Stimulated activated CD4-positive, alpha-beta T cell treated with anti-CD3 and anti-CD28 coated beads, Interleukin-15, amount 100 ng/mL, for 48 hours (primary cell): ENCODE data around the gene ZNF443.
"Not testable (repeated sequence)": the region's sequence is repeated elsewhere in the genome, so short reads cannot be mapped to it uniquely, and the experiment has no call there.

Source experiments
- DNase-seq, 2 donors: peaks; one replicate each; pipeline ENCODE4 v3.0.0-alpha.2; 2020; ENCODE audit warnings: low read depth in 2 of 2

The ZNF443 gene

DNA sequence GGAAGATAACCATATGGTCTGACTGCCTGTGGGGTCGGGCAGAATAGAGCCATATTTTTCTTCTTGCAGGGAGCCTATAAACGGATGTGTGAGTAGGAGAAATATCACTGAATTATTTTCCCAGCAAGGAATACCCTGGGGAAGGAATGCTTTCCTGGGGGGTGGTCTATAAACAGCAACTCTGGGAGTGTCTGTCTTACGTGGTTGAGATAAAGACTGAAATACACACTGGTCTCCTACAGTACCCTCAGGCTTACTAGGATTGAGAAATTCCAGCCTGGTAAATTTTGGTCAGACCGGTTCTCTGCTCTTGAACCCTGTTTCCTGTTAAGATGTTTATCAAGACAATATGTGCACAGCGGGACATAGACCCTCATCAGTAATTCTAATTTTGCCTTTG, 23.5 kb downstream of the ZNF443 start:
- not testable (repeated sequence) for DNase-seq

DNA sequence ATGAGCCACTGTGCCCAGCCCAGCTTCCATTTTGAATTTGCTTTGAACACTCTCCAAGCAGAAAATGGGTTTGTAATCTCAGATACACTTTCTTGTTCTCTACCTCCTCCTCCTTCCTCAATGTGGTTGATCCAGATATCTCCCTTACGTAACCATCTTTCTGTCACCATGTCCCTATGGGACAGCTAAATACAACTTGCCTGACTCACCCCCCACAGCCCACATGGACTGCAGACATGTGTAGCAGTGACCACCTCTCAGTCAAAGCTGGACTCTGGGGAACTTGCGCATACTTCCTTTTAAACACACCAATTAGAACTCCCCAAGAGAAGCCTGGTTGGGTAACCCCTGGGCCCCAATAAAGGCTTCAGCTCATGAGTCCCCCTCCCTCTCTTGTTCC, 28.9 kb downstream of the ZNF443 start:
- DNase-seq, result no peak

DNA sequence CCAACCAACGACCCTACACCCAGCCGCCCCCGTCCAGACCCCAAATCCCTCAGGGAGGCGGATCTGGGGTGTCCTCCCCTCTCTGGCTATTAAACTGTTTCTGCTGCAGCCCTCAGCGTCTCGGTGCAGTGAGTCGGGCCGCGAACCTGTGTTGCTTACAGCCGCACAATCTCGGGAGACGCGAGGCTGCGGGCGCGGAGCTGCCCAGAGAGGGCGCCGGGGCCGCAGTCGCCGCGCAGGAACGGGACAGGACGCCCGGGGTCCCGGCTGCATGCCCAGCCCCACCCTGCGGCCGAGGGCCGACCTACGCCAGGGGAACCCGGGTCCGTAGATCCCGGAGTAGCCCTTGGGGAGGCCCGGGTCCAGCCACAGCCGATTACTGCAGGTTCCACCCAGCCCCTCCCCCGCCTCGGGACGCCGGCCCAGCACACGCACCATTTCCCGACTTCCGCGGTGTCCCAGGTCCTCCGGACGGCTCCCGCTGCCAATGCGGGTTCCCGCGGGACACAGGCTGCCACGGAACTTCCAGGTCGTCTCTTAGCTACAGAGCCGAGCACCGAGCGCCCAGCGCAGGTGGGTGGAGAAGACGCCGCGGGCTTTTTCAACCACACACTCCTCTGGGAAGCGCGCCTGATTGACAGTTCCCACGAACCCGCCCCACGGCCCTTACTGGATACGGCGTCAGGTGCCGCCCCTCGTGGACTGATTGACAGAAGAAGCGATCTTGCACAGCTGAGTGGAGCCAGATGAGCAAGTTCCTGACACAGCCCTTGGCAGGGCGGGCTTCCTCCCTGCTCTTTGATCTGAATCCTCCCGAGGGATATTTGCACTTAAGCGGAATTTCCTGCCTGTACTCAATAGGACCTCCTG, 40.0 kb downstream of the ZNF443 start, which contains the start of gene ZNF799:
ZNF799 (minus strand) TSS at position 639 of the 870 bp plus-strand sequence; CDS start at position 438, 201 bp downstream.
- DNase-seq, result peak; percentile 82 to 83

DNA sequence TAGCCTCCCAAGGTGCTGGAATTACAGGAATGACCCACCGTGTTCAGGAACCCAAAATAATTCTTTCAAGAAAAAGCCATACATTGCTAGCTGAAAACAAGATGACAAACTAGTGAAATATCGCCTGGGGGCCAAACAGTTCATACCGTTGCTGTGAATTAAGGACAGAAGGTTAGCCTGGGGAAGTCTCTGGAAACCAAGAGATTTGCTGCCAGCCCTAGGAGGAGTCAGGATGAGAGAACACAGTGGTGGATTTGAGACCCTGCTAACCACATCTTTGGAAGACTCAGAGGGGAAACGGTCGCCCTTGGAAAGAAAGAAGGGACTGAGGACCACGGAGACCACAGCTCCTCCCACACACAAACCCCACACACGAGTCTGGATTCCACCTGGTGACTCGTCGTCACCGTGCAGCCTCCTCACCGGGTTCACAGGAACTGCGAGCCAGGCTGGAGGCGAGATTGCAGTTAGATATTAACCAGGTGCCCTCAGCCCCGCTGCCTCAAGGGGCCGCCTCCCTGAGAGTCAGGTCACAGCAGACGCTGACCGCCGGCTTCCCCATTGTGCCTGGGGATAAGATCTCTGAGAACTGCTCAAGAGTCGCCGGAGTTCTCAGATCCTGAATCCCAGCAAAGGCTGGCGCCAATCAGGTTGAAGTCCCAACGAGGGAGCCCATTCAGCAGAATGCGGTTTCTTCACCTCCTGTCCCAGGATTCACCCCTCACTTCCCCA, 40.8 kb downstream of the ZNF443 start:
- peak in 1 of 2 donors; percentile 35 for DNase-seq

DNA sequence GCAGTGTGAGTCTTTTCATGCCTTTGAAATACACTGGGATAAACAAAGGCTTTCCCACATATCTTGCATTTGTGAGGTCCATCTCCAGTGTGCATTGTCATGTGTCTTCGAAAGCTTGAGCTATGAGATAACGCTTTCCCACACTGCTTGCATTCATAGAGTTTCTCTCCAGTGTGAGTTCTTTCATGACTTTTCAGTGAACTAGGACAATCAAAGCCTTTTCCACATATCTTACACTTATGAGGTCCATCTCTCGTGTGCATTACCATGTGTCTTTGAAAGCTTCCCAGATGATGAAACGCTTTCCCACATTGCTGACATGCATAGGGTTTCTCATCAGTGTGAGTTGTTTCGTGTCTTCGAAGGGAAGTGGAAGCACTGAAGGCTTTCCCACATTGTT, 49.7 kb downstream of the ZNF443 start:
- DNase-seq, result not testable (repeated sequence)

DNA sequence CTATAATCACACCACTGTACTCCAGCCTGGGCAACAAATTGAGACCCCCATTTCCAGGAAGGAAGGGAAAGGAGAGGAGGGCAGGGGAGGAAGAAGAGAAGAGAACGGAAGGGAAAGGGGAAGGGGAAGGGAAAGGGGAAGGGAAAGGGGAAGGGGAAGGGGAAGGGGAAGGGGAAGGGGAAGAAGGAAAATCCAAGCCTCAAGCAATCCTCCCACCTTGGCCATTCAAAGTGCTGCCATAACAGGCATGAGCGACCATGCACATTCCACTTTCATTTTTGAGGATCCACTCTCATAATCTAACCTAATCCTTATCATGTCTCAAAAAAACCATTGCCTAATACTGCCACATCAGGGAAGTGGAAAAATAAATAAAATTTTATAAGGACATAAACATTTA, 54.5 kb downstream of the ZNF443 start:
- not testable (repeated sequence) for DNase-seq

DNA sequence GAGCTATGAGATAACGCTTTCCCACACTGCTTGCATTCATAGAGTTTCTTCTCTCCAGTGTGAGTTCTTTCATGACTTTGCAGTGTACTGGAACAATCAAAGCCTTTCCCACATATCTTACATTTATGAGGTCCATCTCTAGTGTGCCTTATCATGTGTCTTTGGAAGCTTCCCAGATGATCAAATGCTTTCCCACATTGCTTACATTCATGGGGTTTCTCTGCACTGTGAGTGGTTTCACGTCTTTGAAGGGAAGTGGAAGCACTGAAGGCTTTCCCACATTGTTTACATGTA, 60.4 kb downstream of the ZNF443 start:
- DNase-seq, result no peak

DNA sequence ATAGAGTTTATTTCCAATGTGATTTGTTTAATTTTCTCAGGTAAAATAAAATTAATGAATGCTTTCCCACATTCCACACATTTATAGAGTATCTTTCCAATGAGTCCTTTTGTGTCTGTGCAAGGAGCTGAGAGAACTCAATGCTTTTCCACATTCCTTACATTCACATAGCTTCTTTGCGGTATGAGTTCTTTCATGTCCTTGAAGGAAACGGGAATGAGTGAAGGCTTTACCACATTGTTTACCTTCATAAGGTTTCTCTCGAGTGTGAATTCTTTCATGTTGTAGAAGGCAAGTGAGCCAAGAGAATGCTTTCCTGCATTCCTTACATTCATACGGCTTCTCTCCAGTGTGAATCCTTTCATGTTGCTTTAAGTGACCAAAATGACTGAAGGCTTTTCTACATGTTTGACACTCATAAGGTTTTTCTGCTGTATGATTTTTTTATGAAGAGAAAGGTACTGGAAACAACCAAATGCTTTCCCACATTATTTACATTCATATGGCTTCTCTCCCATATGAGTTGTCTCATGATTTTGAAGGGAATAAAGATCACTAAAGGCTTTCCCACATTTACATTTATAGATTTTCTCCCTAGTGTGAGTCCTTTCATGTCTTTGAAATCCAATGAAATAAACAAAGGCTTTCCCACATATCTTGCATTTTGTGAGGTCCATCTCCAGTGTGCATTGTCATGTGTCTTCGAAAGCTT, 60.9 kb downstream of the ZNF443 start:
- DNase-seq, result no peak
